HCT116 (cell line): ENCODE results near the gene CHN1. TPM values are rescaled to one million over a fixed set of nuclear protein-coding genes. Genes with fewer than 3 reads are reported as not detected.

Experiments
- ATAC-seq: fragments of 200-7000 bp; cut with Tn5 transposase; 2 replicates; pipeline ENCODE4 v1.9.1; 2020; ENCODE audit warnings: mild to moderate bottlenecking, moderate library complexity
- BruUV-seq: library from RNA; stranded (reverse); fragments of 400-500 nt; replicated peaks from 2 replicates; lab custom pipeline; 2021; lab: Mats Ljungman, UMichigan
- CTCF ChIA-PET: fragments of 300-600 bp; sonication (Branson Sonifier 250); formaldehyde crosslinking; loops from one replicate; lab custom pipeline; 2021; ENCODE audit warnings: antibody characterized with exemption; lab: Charles Lee
- POLR2A ChIA-PET: fragments of 300-600, 350-600 bp; sonication (Branson Sonifier 250); formaldehyde crosslinking; loops from one replicate; lab custom pipeline; 2021; ENCODE audit warnings: antibody characterized with exemption; lab: Charles Lee
- RAD21 ChIA-PET, 2 experiments: fragments of 300-600 bp; sonication (Branson Sonifier 250); formaldehyde crosslinking; loops; one replicate each; lab custom pipeline; 2023; ENCODE audit warnings: low total read pairs in 2 of 2; ENCODE audit not compliant: uncharacterized antibody in 2 of 2, unreplicated experiment in 2 of 2, low non-redundant PET in 1 of 2; lab: Charles Lee
- DNase-seq: peaks from one replicate; pipeline ENCODE4 v3.0.0-alpha.2; 2010; ENCODE audit warnings: low read depth, low spot score
- H2AFZ ChIP-seq: fragments of 200-600 bp; shearing (Covaris generic), sonication (generic); 2 replicates; pipeline ENCODE4 v1.6.1; 2017; ENCODE audit warnings: low read depth, mixed run types, mixed read lengths, antibody characterized with exemption, low read length; ENCODE audit not compliant: poor library complexity, severe bottlenecking
- H3K27ac ChIP-seq: 2 replicates; pipeline ENCODE4 v1.5.1; 2012; ENCODE audit warnings: low read depth, low read length
- H3K27me3 ChIP-seq: fragments of 200-600 bp; sonication (generic); 2 replicates; pipeline ENCODE4 v1.6.1; 2016; ENCODE audit warnings: mixed run types, low read length, mixed read lengths; ENCODE audit not compliant: insufficient read depth
- H3K36me3 ChIP-seq, 2 experiments: fragments of 200-500 bp in 1 of 2; fragments of 200-600 bp in 1 of 2; sonication (Bioruptor generic) in 1 of 2; sonication (generic) in 1 of 2; 2 replicates each; pipeline versions ENCODE4 v1.5.1 to v1.6.1; 2014 to 2016; ENCODE audit warnings: low read length in 2 of 2, inconsistent platforms in 1 of 2, mixed read lengths in 1 of 2, mixed run types in 1 of 2; ENCODE audit not compliant: insufficient read depth in 2 of 2, control insufficient read depth in 1 of 2
- H3K4me1 ChIP-seq, 2 experiments: fragments of 200-600 bp in 1 of 2; sonication (generic) in 1 of 2; 2 replicates each; pipeline versions ENCODE4 v1.5.1 to v1.6.1; 2012 to 2017; ENCODE audit warnings: low read length in 2 of 2, inconsistent platforms in 1 of 2, mild to moderate bottlenecking in 1 of 2, mixed read lengths in 1 of 2, mixed run types in 1 of 2, moderate library complexity in 1 of 2; ENCODE audit not compliant: insufficient read depth in 2 of 2, control insufficient read depth in 1 of 2
- H3K4me2 ChIP-seq: fragments of 200-600 bp; sonication (generic); 2 replicates; pipeline ENCODE4 v1.6.1; 2017; ENCODE audit warnings: mixed run types, low read length, mixed read lengths
- H3K4me3 ChIP-seq, 2 experiments: fragments of 200-600 bp in 1 of 2; sonication (generic) in 1 of 2; replicated peaks in 1 of 2; 2 replicates each; pipeline ENCODE4 v1.5.1; 2011 to 2016; ENCODE audit warnings: low read length in 2 of 2, control low read depth in 1 of 2, low read depth in 1 of 2, mild to moderate bottlenecking in 1 of 2, mixed read lengths in 1 of 2, mixed run types in 1 of 2
- H3K79me2 ChIP-seq: fragments of 200-600 bp; sonication (generic); 2 replicates; pipeline ENCODE4 v1.6.1; 2017; ENCODE audit warnings: mild to moderate bottlenecking, mixed run types, low read length, moderate library complexity, mixed read lengths; ENCODE audit not compliant: insufficient read depth
- H3K9ac ChIP-seq: fragments of 200-600 bp; sonication (generic); 2 replicates; pipeline ENCODE4 v1.6.1; 2016; ENCODE audit warnings: low read length, mixed read lengths
- H3K9me2 ChIP-seq: fragments of 200-600 bp; sonication (generic), shearing (Covaris generic); 2 replicates; pipeline ENCODE4 v1.6.1; 2017; ENCODE audit warnings: mixed run types, mild to moderate bottlenecking, moderate library complexity; ENCODE audit not compliant: insufficient read depth
- H3K9me3 ChIP-seq, 2 experiments: fragments of 200-500 bp in 1 of 2; fragments of 200-600 bp in 1 of 2; sonication (Bioruptor generic) in 1 of 2; sonication (generic) in 1 of 2; 2 replicates each; pipeline ENCODE4 v1.6.1; 2014 to 2017; ENCODE audit warnings: low read length in 2 of 2, mixed read lengths in 2 of 2, inconsistent platforms in 1 of 2, low read depth in 1 of 2, mild to moderate bottlenecking in 1 of 2, mixed run types in 1 of 2, moderate library complexity in 1 of 2; ENCODE audit not compliant: control insufficient read depth in 1 of 2, insufficient read depth in 1 of 2
- H4K20me1 ChIP-seq: fragments of 200-600 bp; sonication (generic), shearing (Covaris generic); 2 replicates; pipeline ENCODE4 v1.6.1; 2017; ENCODE audit warnings: mixed run types, mild to moderate bottlenecking, moderate library complexity; ENCODE audit not compliant: insufficient read depth
- EGR1 ChIP-seq: IDR thresholded peaks from 2 replicates; pipeline ENCODE4 v1.6.1; 2012; ENCODE audit warnings: low read depth
- ELF1 ChIP-seq: IDR thresholded peaks from 2 replicates; pipeline ENCODE4 v1.6.1; 2012; ENCODE audit warnings: low read depth, borderline replicate concordance
- EZH2 ChIP-seq: fragments of 200-600 bp; sonication (generic); IDR thresholded peaks from 2 replicates; pipeline ENCODE4 v1.6.1; 2017; ENCODE audit warnings: antibody characterized with exemption, mixed run types
- FOSL1 ChIP-seq: IDR thresholded peaks from 2 replicates; pipeline ENCODE4 v1.6.1; 2012; ENCODE audit warnings: low read depth
- JUND ChIP-seq: IDR thresholded peaks from 2 replicates; pipeline ENCODE4 v1.6.1; 2012
- POLR2A ChIP-seq: IDR thresholded peaks from 2 replicates; pipeline ENCODE4 v1.7.0; 2011; ENCODE audit warnings: borderline replicate concordance; ENCODE audit not compliant: insufficient read depth, insufficient read length; ENCODE audit errors: extremely low read depth
- REST ChIP-seq: IDR thresholded peaks from 2 replicates; pipeline ENCODE4 v1.6.1; 2012; ENCODE audit warnings: low read depth
- TCF7L2 ChIP-seq: IDR thresholded peaks from 2 replicates; pipeline ENCODE4 v1.7.0; 2011; ENCODE audit warnings: borderline replicate concordance, inconsistent platforms; ENCODE audit not compliant: insufficient read depth, insufficient read length; ENCODE audit errors: extremely low read depth
- YY1 ChIP-seq: IDR thresholded peaks from 2 replicates; pipeline ENCODE4 v1.6.1; 2011; ENCODE audit warnings: low read length, low read depth, moderate library complexity, mild to moderate bottlenecking; ENCODE audit not compliant: insufficient replicate concordance; ENCODE audit errors: extremely low read depth
- intact Hi-C: fragments of 100-400 bp; cut with micrococcal nuclease; formaldehyde crosslinking; loops from 2 replicates; pipeline ENCODE4 v1.10.0; 2022
- total RNA-seq: library from RNA; stranded (reverse); gene quantifications from one replicate; pipeline ENCODE4 v1.2.1, GENCODE V29; 2021; ENCODE audit not compliant: unreplicated experiment
- TF ChIP-seq, protein P1 (sequence below): IDR thresholded peaks from 2 replicates; pipeline ENCODE4 v1.6.1; 2012
- TF ChIP-seq, protein P2 (sequence below): IDR thresholded peaks from 2 replicates; pipeline ENCODE4 v1.6.1; 2012

Gene CHN1
- total RNA-seq, 1 experiment from 2014 or later: 3.6 TPM

GRCh38 chr2:174908284-174908683 lies 96.9 kb downstream of the CHN1 start (continued):
- TF ChIP-seq POLR2A (no peak), FOSL1 (no peak), ELF1 (no peak), EGR1 (no peak), JUND (no peak), YY1 (no peak)

- ATAC-seq: no peak
- RAD21 ChIA-PET: no interaction called here
- no TSS peak for BruUV-seq
- no peak overlapping the region for H3K4me2 ChIP-seq
- no peaks in the 10 kb centered on the region for H3K9me2 ChIP-seq
- H2AFZ ChIP-seq: no peak overlapping the region
- H3K9ac ChIP-seq: no peak overlapping the region
- CTCF ChIA-PET: no interaction called here
- H3K79me2 ChIP-seq: no peaks in the 10 kb centered on the region
- POLR2A ChIA-PET: no interaction called here
- no peaks in the 10 kb centered on the region for H3K27me3 ChIP-seq
- H4K20me1 ChIP-seq: no peaks in the 10 kb centered on the region
- TF ChIP-seq, protein P1, sequence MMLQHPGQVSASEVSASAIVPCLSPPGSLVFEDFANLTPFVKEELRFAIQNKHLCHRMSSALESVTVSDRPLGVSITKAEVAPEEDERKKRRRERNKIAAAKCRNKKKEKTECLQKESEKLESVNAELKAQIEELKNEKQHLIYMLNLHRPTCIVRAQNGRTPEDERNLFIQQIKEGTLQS: no peak
- TF ChIP-seq, protein P2, sequence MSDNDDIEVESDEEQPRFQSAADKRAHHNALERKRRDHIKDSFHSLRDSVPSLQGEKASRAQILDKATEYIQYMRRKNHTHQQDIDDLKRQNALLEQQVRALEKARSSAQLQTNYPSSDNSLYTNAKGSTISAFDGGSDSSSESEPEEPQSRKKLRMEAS: no peak
- TF ChIP-seq EZH2: no peak
- TF ChIP-seq YY1: no peak
- TF ChIP-seq TCF7L2: no peak
- TF ChIP-seq REST: no peak
- TF ChIP-seq POLR2A: no peak
- no peak for TF ChIP-seq FOSL1
- DNase-seq: no peak
- intact Hi-C loops: no loop called here
- no peaks in the 10 kb centered on the region for H3K9me3 ChIP-seq
- no peak overlapping the region for H3K27ac ChIP-seq
- H3K4me3 ChIP-seq: no peak overlapping the region
- no peaks in the 10 kb centered on the region for H3K36me3 ChIP-seq
- no peaks in the 10 kb centered on the region for H3K4me1 ChIP-seq
Observed at GRCh38 chr2:174903264-174903556, 102.0 kb downstream of the CHN1 start.
